Vagina (tissue), 2 donors: ENCODE results near the gene FRMPD1. TPM values are rescaled to one million over a fixed set of nuclear protein-coding genes. Genes with fewer than 3 reads are reported as not detected.

Experiments
- DNase-seq, 2 donors: peaks; one replicate each; pipeline ENCODE4 v3.0.0-alpha.2; 2017; ENCODE audit errors: extremely low spot score in 2 of 2
- H3K27ac ChIP-seq: fragments of 200-600 bp; sonication (generic); one replicate; pipeline ENCODE4 v1.5.1; 2019
- H3K27me3 ChIP-seq: fragments of 200-600 bp; sonication (generic); one replicate; pipeline ENCODE4 v1.5.1; 2019
- H3K36me3 ChIP-seq, 2 donors: fragments of 200-600 bp; sonication (generic); one replicate each; pipeline ENCODE4 v1.5.1; 2017 to 2019
- H3K4me1 ChIP-seq: fragments of 200-600 bp; sonication (generic); one replicate; pipeline ENCODE4 v1.5.1; 2019
- H3K4me3 ChIP-seq, 2 donors: fragments of 200-600 bp; sonication (generic); 1 replicate in 1 of 2; 2 replicates in 1 of 2; pipeline ENCODE4 v1.5.1; 2016 to 2019
- H3K9me3 ChIP-seq: fragments of 200-600 bp; sonication (generic); one replicate; pipeline ENCODE4 v1.5.1; 2019
- POLR2A ChIP-seq, 2 donors: fragments of 450-650 bp; IDR thresholded peaks; one replicate each; pipeline ENCODE4 v1.6.1; 2017; ENCODE audit warnings: antibody characterized with exemption in 2 of 2, mild to moderate bottlenecking in 2 of 2, moderate library complexity in 2 of 2
- POLR2AphosphoS5 ChIP-seq, 2 donors: sonication (generic); formaldehyde crosslinking; IDR thresholded peaks; one replicate each; pipeline ENCODE4 v1.9.0; 2017; ENCODE audit warnings: antibody characterized with exemption in 2 of 2, mild to moderate bottlenecking in 2 of 2, low read depth in 1 of 2; ENCODE audit not compliant: insufficient read depth in 1 of 2
- intact Hi-C: fragments of 100-400 bp; cut with DNase I; formaldehyde crosslinking; loops from one replicate; pipeline ENCODE4 v1.15.1; 2023
- total RNA-seq: library from RNA; depleted of rRNA; stranded (reverse); fragments of >200 nt; gene quantifications from one replicate; pipeline ENCODE4 v1.2.3, GENCODE V29; 2016
- TF ChIP-seq, protein P1 (sequence below), 3 experiments: fragments of 450-650 bp in 2 of 3; fragments of 200-600 bp in 1 of 3; sonication (generic) in 1 of 3; IDR thresholded peaks; one replicate each; pipeline ENCODE4 v1.5.1; 2017 to 2019; ENCODE audit warnings: antibody characterized with exemption in 3 of 3, mild to moderate bottlenecking in 2 of 3, moderate library complexity in 2 of 3

The FRMPD1 gene
- total RNA-seq, 1 donor from 2014 or later: 0.98 TPM

DNA sequence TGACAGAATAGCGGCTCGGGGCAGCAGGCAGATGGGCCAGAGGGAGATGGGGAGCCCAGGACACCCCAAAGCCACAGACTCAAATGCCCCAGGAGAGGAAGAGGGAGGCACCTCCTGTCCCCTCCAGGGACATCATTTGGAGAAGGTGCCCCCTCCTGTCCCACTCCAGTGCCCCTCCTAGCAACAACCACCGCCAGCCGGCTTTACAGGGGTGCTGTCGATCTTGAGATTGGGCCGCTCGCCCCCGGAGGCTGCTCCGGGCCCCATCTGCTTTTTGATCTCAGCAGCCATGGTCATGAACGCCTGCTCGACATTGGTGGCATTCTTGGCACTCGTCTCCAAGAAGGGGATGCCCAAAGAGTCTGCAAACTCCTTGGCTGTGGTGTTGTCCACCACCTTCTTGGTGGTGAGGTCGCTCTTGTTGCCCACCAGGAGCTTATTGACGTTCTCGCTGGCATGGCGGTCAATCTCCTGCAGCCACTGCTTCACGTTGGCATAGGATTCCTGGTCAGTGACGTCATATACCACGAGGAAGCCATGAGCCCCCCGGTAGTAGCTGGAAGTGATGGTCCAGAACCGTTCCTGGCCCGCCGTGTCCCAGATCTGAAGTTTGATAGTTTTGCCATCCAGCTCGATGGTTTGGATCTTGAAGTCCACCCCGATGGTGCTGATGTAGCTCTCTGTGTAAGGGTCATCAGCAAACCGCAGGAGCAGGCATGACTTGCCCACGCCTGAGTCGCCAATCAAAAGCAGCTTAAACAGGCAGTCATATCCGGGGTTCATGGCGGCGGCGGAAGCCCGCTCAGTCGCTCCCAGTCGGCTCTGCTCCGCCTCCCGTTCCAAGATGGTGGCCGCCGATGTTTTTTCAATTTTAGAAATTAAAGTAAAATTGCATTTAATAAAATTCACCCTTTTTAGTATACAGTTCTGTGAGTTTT, 14.0 kb upstream of the FRMPD1 start:
- H3K27me3 ChIP-seq: no peaks in the 10 kb centered on the region
- no peaks in the 10 kb centered on the region for H3K4me1 ChIP-seq
- no peaks in the 10 kb centered on the region for H3K9me3 ChIP-seq
- no peak overlapping the region for H3K4me3 ChIP-seq
- TF ChIP-seq POLR2A (IDR thresholded peaks at IDR 0.05) (no peak), POLR2AphosphoS5 (IDR thresholded peaks at IDR 0.05; ENCODE audit: insufficient read depth in 1 of 2, low read depth in 1 of 2) (no peak)
- TF ChIP-seq, protein P1, sequence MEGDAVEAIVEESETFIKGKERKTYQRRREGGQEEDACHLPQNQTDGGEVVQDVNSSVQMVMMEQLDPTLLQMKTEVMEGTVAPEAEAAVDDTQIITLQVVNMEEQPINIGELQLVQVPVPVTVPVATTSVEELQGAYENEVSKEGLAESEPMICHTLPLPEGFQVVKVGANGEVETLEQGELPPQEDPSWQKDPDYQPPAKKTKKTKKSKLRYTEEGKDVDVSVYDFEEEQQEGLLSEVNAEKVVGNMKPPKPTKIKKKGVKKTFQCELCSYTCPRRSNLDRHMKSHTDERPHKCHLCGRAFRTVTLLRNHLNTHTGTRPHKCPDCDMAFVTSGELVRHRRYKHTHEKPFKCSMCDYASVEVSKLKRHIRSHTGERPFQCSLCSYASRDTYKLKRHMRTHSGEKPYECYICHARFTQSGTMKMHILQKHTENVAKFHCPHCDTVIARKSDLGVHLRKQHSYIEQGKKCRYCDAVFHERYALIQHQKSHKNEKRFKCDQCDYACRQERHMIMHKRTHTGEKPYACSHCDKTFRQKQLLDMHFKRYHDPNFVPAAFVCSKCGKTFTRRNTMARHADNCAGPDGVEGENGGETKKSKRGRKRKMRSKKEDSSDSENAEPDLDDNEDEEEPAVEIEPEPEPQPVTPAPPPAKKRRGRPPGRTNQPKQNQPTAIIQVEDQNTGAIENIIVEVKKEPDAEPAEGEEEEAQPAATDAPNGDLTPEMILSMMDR (IDR thresholded peaks at IDR 0.05): no peak
- intact Hi-C loops: no loop called here
- no peak for DNase-seq
- H3K36me3 ChIP-seq: no peaks in the 10 kb centered on the region
- H3K27ac ChIP-seq: no peak overlapping the region

DNA sequence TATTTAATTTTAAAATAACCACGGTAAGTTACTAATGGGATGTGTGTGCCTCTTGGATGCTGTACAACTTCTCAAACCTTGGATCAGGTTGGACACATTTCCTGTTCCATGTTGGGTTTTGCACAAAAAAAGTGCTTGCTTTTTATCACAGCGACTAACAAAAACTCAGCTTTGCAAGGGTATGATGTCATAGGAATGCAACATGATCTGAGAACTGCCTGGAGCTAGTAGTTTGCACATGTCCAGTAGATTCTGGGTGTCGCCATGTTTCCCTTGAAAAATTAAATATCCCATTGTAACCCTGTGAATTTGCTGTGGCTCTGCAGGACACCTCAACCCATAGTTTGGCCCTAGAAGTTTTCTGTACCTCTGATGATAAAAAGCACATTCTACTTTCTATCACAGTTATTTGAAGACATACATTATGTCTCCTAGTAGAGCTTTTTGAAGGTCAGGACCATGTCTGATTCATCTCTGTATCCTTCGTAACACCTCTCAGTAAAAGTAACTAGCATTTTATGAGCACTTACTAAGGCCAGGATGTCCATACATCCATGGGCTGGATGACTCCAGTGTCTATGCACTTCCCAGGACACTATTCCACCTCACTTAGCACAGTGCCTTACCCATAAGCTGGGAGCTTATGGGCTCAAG, 11.5 kb upstream of the FRMPD1 start:
- Histone ChIP-seq H3K27ac (no peak overlapping the region), H3K27me3 (no peaks in the 10 kb centered on the region), H3K4me3 (no peak overlapping the region), H3K36me3 (no peaks in the 10 kb centered on the region), H3K9me3 (no peaks in the 10 kb centered on the region), H3K4me1 (no peaks in the 10 kb centered on the region)
- TF ChIP-seq POLR2A (IDR thresholded peaks at IDR 0.05) (no peak), POLR2AphosphoS5 (IDR thresholded peaks at IDR 0.05; ENCODE audit: insufficient read depth in 1 of 2, low read depth in 1 of 2) (no peak)
- TF ChIP-seq, protein P1 (IDR thresholded peaks at IDR 0.05): no peak
- no peak for DNase-seq
- intact Hi-C loops: no loop called here

- Histone ChIP-seq H3K4me3 (no peak overlapping the region), H3K27ac (no peak overlapping the region), H3K4me1 (no peaks in the 10 kb centered on the region), H3K9me3 (no peaks in the 10 kb centered on the region), H3K27me3 (no peaks in the 10 kb centered on the region), H3K36me3 (no peaks in the 10 kb centered on the region)
- no peak for DNase-seq
- intact Hi-C loops: no loop called here
- TF ChIP-seq POLR2A (IDR thresholded peaks at IDR 0.05) (no peak), POLR2AphosphoS5 (IDR thresholded peaks at IDR 0.05; ENCODE audit: insufficient read depth in 1 of 2, low read depth in 1 of 2) (no peak)
- TF ChIP-seq, protein P1 (IDR thresholded peaks at IDR 0.05): no peak
These were observed 10.9 kb upstream of the FRMPD1 start for GRCh38 chr9:37639841-37640240.

- Histone ChIP-seq H3K36me3 (no peaks in the 10 kb centered on the region), H3K9me3 (no peaks in the 10 kb centered on the region), H3K27me3 (no peaks in the 10 kb centered on the region), H3K27ac (no peak overlapping the region), H3K4me1 (no peaks in the 10 kb centered on the region), H3K4me3 (no peak overlapping the region)
- TF ChIP-seq POLR2A (IDR thresholded peaks at IDR 0.05) (no peak), POLR2AphosphoS5 (IDR thresholded peaks at IDR 0.05; ENCODE audit: insufficient read depth in 1 of 2, low read depth in 1 of 2) (no peak)
- TF ChIP-seq, protein P1 (IDR thresholded peaks at IDR 0.05): no peak
- intact Hi-C loops: no loop called here
- no peak for DNase-seq
These were observed 10.5 kb upstream of the FRMPD1 start for GRCh38 chr9:37640246-37640645.
